ENCODE measurements around the gene NTM. TPM values are rescaled to one million over a fixed set of nuclear protein-coding genes. Genes with fewer than 3 reads are reported as not detected.

Gene NTM
- total RNA-seq, 1 experiment from 2014 or later, result not detected

- Histone ChIP-seq H3K79me2 (ENCODE audit: insufficient read depth, low read length) (no peaks in the 10 kb centered on the region), H3K27ac (ENCODE audit: low read depth, low read length) (no peak overlapping the region), H3K36me3 (ENCODE audit: control insufficient read depth in 1 of 2, insufficient read depth in 2 of 2, low read length in 2 of 2) (no peaks in the 10 kb centered on the region), H3K4me2 (ENCODE audit: low read length) (no peak overlapping the region), H3K9ac (ENCODE audit: low read length) (no peak overlapping the region), H3K9me2 (ENCODE audit: insufficient read depth) (no peaks in the 10 kb centered on the region), H3K27me3 (ENCODE audit: insufficient read depth, low read length) (no peaks in the 10 kb centered on the region), H3K4me3 (replicated peaks in 1 of 2; ENCODE audit: low read depth in 1 of 2, low read length in 2 of 2) (no peak overlapping the region), H3K9me3 (ENCODE audit: control insufficient read depth in 1 of 2, insufficient read depth in 1 of 2, low read depth in 1 of 2, low read length in 2 of 2) (peaks cover 0 to 3% of the 10 kb centered on the region in 2 experiments; a peak in 2 of 4 replicates), H4K20me1 (ENCODE audit: insufficient read depth) (no peaks in the 10 kb centered on the region), H3K4me1 (ENCODE audit: control insufficient read depth in 1 of 2, insufficient read depth in 2 of 2, low read length in 2 of 2) (no peaks in the 10 kb centered on the region), H2AFZ (ENCODE audit: low read depth, low read length, poor library complexity, severe bottlenecking) (no peak overlapping the region)
- ChIA-PET POLR2A (no interaction called here), CTCF (no interaction called here), RAD21 (ENCODE audit: low non-redundant PET in 1 of 2, low total read pairs in 2 of 2, uncharacterized antibody in 2 of 2, unreplicated experiment in 2 of 2) (no interaction called here)
- no TSS peak for BruUV-seq (replicated peaks)
- no peak for ATAC-seq
- DNase-seq (ENCODE audit: low read depth, low spot score), result no peak
- intact Hi-C loops (cut with micrococcal nuclease), result no loop called here
- no peak for TF ChIP-seq YY1 (IDR thresholded peaks at IDR 0.05; ENCODE audit: extremely low read depth, insufficient replicate concordance, low read depth, low read length)
- no peak for TF ChIP-seq CBX3 (IDR thresholded peaks at IDR 0.05; ENCODE audit: low read depth)
- TF ChIP-seq ZNF274 (IDR thresholded peaks at IDR 0.05; ENCODE audit: low read depth, low read length), result no peak
- no peak for TF ChIP-seq EGR1 (IDR thresholded peaks at IDR 0.05; ENCODE audit: low read depth)
- TF ChIP-seq, protein P1, sequence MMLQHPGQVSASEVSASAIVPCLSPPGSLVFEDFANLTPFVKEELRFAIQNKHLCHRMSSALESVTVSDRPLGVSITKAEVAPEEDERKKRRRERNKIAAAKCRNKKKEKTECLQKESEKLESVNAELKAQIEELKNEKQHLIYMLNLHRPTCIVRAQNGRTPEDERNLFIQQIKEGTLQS (IDR thresholded peaks at IDR 0.05), result no peak
- no peak for TF ChIP-seq POLR2A (IDR thresholded peaks at IDR 0.05; ENCODE audit: borderline replicate concordance, extremely low read depth, insufficient read depth, insufficient read length)
- no peak for TF ChIP-seq SP1 (IDR thresholded peaks at IDR 0.05; ENCODE audit: low read depth)
- TF ChIP-seq EZH2phosphoT487 (IDR thresholded peaks at IDR 0.05; ENCODE audit: borderline replicate concordance), result no peak
- TF ChIP-seq SIN3A (IDR thresholded peaks at IDR 0.05; ENCODE audit: low read depth), result no peak
Observed at GRCh38 chr11:131534611-131535010, 164.2 kb downstream of the NTM start.

GRCh38 chr11:131536159-131536558 lies 165.7 kb downstream of the NTM start:
- CTCF ChIA-PET, result no interaction called here
- no peaks in the 10 kb centered on the region for H4K20me1 ChIP-seq (ENCODE audit: insufficient read depth)
- no peak overlapping the region for H3K27ac ChIP-seq (ENCODE audit: low read depth, low read length)
- H2AFZ ChIP-seq (ENCODE audit: low read depth, low read length, poor library complexity, severe bottlenecking), result no peak overlapping the region
- DNase-seq (ENCODE audit: low read depth, low spot score), result no peak
- H3K4me3 ChIP-seq (replicated peaks in 1 of 2; ENCODE audit: low read depth in 1 of 2, low read length in 2 of 2), result no peak overlapping the region
- no peak overlapping the region for H3K4me2 ChIP-seq (ENCODE audit: low read length)
- H3K79me2 ChIP-seq (ENCODE audit: insufficient read depth, low read length), result no peaks in the 10 kb centered on the region
- POLR2A ChIA-PET, result no interaction called here
- H3K9me2 ChIP-seq (ENCODE audit: insufficient read depth), result no peaks in the 10 kb centered on the region
- BruUV-seq (replicated peaks), result no TSS peak
- RAD21 ChIA-PET (ENCODE audit: low non-redundant PET in 1 of 2, low total read pairs in 2 of 2, uncharacterized antibody in 2 of 2, unreplicated experiment in 2 of 2), result no interaction called here
- intact Hi-C loops (cut with micrococcal nuclease), result no loop called here
- peaks cover 0 to 3% of the 10 kb centered on the region in 2 experiments; a peak in 2 of 4 replicates for H3K9me3 ChIP-seq (ENCODE audit: control insufficient read depth in 1 of 2, insufficient read depth in 1 of 2, low read depth in 1 of 2, low read length in 2 of 2)
- H3K4me1 ChIP-seq (ENCODE audit: control insufficient read depth in 1 of 2, insufficient read depth in 2 of 2, low read length in 2 of 2), result no peaks in the 10 kb centered on the region
- no peak for ATAC-seq
- H3K36me3 ChIP-seq (ENCODE audit: control insufficient read depth in 1 of 2, insufficient read depth in 2 of 2, low read length in 2 of 2), result no peaks in the 10 kb centered on the region
- H3K27me3 ChIP-seq (ENCODE audit: insufficient read depth, low read length), result no peaks in the 10 kb centered on the region
- H3K9ac ChIP-seq (ENCODE audit: low read length), result no peak overlapping the region
- no peak for TF ChIP-seq ELF1 (IDR thresholded peaks at IDR 0.05; ENCODE audit: borderline replicate concordance, low read depth)
- no peak for TF ChIP-seq CBX3 (IDR thresholded peaks at IDR 0.05; ENCODE audit: low read depth)
- no peak for TF ChIP-seq ZNF274 (IDR thresholded peaks at IDR 0.05; ENCODE audit: low read depth, low read length)
- no peak for TF ChIP-seq YY1 (IDR thresholded peaks at IDR 0.05; ENCODE audit: extremely low read depth, insufficient replicate concordance, low read depth, low read length)
- TF ChIP-seq, protein P2, sequence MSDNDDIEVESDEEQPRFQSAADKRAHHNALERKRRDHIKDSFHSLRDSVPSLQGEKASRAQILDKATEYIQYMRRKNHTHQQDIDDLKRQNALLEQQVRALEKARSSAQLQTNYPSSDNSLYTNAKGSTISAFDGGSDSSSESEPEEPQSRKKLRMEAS (IDR thresholded peaks at IDR 0.05), result no peak
- TF ChIP-seq FOSL1 (IDR thresholded peaks at IDR 0.05; ENCODE audit: low read depth), result no peak
- no peak for TF ChIP-seq POLR2A (IDR thresholded peaks at IDR 0.05; ENCODE audit: borderline replicate concordance, extremely low read depth, insufficient read depth, insufficient read length)
- TF ChIP-seq SRF (IDR thresholded peaks at IDR 0.05; ENCODE audit: low read depth), result no peak
- TF ChIP-seq, protein P3, sequence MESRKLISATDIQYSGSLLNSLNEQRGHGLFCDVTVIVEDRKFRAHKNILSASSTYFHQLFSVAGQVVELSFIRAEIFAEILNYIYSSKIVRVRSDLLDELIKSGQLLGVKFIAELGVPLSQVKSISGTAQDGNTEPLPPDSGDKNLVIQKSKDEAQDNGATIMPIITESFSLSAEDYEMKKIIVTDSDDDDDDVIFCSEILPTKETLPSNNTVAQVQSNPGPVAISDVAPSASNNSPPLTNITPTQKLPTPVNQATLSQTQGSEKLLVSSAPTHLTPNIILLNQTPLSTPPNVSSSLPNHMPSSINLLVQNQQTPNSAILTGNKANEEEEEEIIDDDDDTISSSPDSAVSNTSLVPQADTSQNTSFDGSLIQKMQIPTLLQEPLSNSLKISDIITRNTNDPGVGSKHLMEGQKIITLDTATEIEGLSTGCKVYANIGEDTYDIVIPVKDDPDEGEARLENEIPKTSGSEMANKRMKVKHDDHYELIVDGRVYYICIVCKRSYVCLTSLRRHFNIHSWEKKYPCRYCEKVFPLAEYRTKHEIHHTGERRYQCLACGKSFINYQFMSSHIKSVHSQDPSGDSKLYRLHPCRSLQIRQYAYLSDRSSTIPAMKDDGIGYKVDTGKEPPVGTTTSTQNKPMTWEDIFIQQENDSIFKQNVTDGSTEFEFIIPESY (IDR thresholded peaks at IDR 0.05; ENCODE audit: extremely low read depth, insufficient replicate concordance, low read length), result no peak
- TF ChIP-seq, protein P4, sequence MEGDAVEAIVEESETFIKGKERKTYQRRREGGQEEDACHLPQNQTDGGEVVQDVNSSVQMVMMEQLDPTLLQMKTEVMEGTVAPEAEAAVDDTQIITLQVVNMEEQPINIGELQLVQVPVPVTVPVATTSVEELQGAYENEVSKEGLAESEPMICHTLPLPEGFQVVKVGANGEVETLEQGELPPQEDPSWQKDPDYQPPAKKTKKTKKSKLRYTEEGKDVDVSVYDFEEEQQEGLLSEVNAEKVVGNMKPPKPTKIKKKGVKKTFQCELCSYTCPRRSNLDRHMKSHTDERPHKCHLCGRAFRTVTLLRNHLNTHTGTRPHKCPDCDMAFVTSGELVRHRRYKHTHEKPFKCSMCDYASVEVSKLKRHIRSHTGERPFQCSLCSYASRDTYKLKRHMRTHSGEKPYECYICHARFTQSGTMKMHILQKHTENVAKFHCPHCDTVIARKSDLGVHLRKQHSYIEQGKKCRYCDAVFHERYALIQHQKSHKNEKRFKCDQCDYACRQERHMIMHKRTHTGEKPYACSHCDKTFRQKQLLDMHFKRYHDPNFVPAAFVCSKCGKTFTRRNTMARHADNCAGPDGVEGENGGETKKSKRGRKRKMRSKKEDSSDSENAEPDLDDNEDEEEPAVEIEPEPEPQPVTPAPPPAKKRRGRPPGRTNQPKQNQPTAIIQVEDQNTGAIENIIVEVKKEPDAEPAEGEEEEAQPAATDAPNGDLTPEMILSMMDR (IDR thresholded peaks at IDR 0.05 in 2 of 3, conservative IDR thresholded peaks at IDR 0.05 in 1 of 3; ENCODE audit: borderline replicate concordance in 1 of 3, insufficient read depth in 1 of 3, low read depth in 2 of 3, low read length in 2 of 3), result no peak
- TF ChIP-seq, protein P1 (IDR thresholded peaks at IDR 0.05), result no peak
- no peak for TF ChIP-seq EZH2 (IDR thresholded peaks at IDR 0.05)
- TF ChIP-seq JUND (IDR thresholded peaks at IDR 0.05), result no peak

Data from HCT116 (cell line).